HepG2 (cell line): ENCODE results near the gene MARCHF9. TPM values are rescaled to one million over a fixed set of nuclear protein-coding genes. Genes with fewer than 3 reads are reported as not detected.

Experiments used
- BRD4 ChIP-seq: sonication (generic); formaldehyde crosslinking; IDR thresholded peaks from 2 replicates; pipeline ENCODE4 v1.4.0; 2020; ENCODE audit warnings: missing genetic modification reagents
- EEA1 ChIP-seq: sonication (generic); formaldehyde crosslinking; IDR thresholded peaks from 2 replicates; pipeline ENCODE4 v1.5.1; 2020; ENCODE audit warnings: mild to moderate bottlenecking, missing genetic modification reagents, borderline replicate concordance
- EHMT2 ChIP-seq: fragments of 200-600 bp; sonication (generic); IDR thresholded peaks from 2 replicates; pipeline ENCODE4 v1.7.0; 2017; ENCODE audit warnings: antibody characterized with exemption, low read depth, low read length, borderline replicate concordance
- MATR3 ChIP-seq: sonication (generic); formaldehyde crosslinking; IDR thresholded peaks from 2 replicates; pipeline ENCODE4 v1.4.0; 2020; ENCODE audit warnings: missing genetic modification reagents
- SRSF4 ChIP-seq: fragments of 200-400 bp; formaldehyde crosslinking; IDR thresholded peaks from one replicate; pipeline ENCODE4 v1.6.1; 2018; ENCODE audit warnings: mild to moderate bottlenecking, low read depth, low read length, moderate library complexity; ENCODE audit not compliant: poor library complexity, severe bottlenecking
- SSRP1 ChIP-seq: IDR thresholded peaks from 2 replicates; pipeline ENCODE4 v1.6.1; 2016; ENCODE audit warnings: control low read depth
- STAG1 ChIP-seq: sonication (generic); formaldehyde crosslinking; IDR thresholded peaks from 2 replicates; pipeline ENCODE4 v1.4.0; 2020; ENCODE audit warnings: missing genetic modification reagents
- TBP ChIP-seq: sonication (generic); formaldehyde crosslinking; IDR thresholded peaks from 2 replicates; pipeline ENCODE4 v1.5.0; 2020; ENCODE audit warnings: missing genetic modification reagents
- polyA plus RNA-seq, 8 experiments: library from polyadenylated mRNA; depleted of rRNA in 3 of 8; stranded (reverse) in 7 of 8; unstranded in 1 of 8; fragments of >200 nt; fragmentation: Illumina TruSeq in 4 of 8; extraction: Trizol in 4 of 8; gene quantifications; 2 replicates each; pipeline versions ENCODE4 v1.2.1 to v1.2.3, GENCODE V29; 2011 to 2016; ENCODE audit warnings: low read depth in 4 of 8, missing spikeins in 1 of 8, mixed read lengths in 1 of 8; ENCODE audit not compliant: insufficient read depth in 1 of 8
- total RNA-seq, 5 experiments: library from RNA; depleted of rRNA; stranded (reverse); fragments of >200 nt; fragmentation: Illumina TruSeq; extraction: Trizol; gene quantifications; 2 replicates each; pipeline ENCODE4 v1.2.3, GENCODE V29; 2016; ENCODE audit warnings: low read depth in 1 of 5
- TF ChIP-seq, protein P1 (sequence below): sonication (generic); formaldehyde crosslinking; IDR thresholded peaks from 2 replicates; pipeline ENCODE4 v1.5.0; 2020; ENCODE audit warnings: mild to moderate bottlenecking, missing genetic modification reagents, borderline replicate concordance
- TF ChIP-seq, protein P2 (sequence below): sonication (generic); formaldehyde crosslinking; IDR thresholded peaks from 2 replicates; pipeline ENCODE4 v1.5.1; 2020; ENCODE audit warnings: missing genetic modification reagents, mild to moderate bottlenecking, borderline replicate concordance

The MARCHF9 gene
- total and polyA plus RNA-seq, 2 of the 13 experiments (the other 11 are each of a cell fraction or from before 2014, with no cell fraction given) = 5.7 to 9.6 TPM

DNA sequence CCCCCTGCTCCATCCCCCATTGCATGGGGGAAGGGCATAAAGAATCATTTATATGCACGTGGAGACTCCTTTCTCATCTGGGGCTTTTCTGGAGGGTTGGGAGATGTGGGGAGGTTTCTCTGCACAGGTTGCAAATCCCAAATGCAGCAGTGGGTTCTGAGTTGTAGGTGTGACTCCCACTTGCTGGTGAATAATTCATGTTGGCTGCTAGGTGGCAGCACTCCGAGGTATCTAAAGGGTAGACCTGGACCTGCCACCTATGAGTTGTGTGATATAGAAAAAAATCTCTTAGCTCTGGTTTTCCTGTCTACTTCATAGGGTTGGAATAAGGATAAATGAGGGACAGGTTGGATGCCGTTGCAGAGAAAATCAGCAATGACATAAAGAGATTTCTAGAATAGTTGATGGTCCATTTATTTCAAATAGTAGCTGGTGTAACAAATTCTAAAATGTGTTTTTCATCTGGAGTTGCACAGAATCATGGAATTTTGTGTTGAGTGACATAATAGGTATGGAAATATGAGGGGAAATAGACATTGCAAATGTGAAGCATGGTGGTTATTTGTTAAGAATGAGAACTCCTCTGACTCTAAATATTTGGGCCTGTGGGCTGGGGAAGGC is 4.6 kb downstream of the MARCHF9 start (continued):
- TF ChIP-seq, protein P1, sequence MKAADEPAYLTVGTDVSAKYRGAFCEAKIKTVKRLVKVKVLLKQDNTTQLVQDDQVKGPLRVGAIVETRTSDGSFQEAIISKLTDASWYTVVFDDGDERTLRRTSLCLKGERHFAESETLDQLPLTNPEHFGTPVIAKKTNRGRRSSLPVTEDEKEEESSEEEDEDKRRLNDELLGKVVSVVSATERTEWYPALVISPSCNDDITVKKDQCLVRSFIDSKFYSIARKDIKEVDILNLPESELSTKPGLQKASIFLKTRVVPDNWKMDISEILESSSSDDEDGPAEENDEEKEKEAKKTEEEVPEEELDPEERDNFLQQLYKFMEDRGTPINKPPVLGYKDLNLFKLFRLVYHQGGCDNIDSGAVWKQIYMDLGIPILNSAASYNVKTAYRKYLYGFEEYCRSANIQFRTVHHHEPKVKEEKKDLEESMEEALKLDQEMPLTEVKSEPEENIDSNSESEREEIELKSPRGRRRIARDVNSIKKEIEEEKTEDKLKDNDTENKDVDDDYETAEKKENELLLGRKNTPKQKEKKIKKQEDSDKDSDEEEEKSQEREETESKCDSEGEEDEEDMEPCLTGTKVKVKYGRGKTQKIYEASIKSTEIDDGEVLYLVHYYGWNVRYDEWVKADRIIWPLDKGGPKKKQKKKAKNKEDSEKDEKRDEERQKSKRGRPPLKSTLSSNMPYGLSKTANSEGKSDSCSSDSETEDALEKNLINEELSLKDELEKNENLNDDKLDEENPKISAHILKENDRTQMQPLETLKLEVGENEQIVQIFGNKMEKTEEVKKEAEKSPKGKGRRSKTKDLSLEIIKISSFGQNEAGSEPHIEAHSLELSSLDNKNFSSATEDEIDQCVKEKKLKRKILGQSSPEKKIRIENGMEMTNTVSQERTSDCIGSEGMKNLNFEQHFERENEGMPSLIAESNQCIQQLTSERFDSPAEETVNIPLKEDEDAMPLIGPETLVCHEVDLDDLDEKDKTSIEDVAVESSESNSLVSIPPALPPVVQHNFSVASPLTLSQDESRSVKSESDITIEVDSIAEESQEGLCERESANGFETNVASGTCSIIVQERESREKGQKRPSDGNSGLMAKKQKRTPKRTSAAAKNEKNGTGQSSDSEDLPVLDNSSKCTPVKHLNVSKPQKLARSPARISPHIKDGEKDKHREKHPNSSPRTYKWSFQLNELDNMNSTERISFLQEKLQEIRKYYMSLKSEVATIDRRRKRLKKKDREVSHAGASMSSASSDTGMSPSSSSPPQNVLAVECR (CRISPR knock-in tag) = no peak
- TF ChIP-seq BRD4 (CRISPR knock-in tag) = no peak
- no peak for TF ChIP-seq SSRP1
- TF ChIP-seq TBP (CRISPR knock-in tag) = no peak
- no peak for TF ChIP-seq SRSF4
- no peak for TF ChIP-seq EHMT2
- TF ChIP-seq, protein P2, sequence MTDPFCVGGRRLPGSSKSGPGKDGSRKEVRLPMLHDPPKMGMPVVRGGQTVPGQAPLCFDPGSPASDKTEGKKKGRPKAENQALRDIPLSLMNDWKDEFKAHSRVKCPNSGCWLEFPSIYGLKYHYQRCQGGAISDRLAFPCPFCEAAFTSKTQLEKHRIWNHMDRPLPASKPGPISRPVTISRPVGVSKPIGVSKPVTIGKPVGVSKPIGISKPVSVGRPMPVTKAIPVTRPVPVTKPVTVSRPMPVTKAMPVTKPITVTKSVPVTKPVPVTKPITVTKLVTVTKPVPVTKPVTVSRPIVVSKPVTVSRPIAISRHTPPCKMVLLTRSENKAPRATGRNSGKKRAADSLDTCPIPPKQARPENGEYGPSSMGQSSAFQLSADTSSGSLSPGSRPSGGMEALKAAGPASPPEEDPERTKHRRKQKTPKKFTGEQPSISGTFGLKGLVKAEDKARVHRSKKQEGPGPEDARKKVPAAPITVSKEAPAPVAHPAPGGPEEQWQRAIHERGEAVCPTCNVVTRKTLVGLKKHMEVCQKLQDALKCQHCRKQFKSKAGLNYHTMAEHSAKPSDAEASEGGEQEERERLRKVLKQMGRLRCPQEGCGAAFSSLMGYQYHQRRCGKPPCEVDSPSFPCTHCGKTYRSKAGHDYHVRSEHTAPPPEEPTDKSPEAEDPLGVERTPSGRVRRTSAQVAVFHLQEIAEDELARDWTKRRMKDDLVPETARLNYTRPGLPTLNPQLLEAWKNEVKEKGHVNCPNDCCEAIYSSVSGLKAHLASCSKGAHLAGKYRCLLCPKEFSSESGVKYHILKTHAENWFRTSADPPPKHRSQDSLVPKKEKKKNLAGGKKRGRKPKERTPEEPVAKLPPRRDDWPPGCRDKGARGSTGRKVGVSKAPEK (CRISPR knock-in tag) = no peak
- no peak for TF ChIP-seq MATR3 (CRISPR knock-in tag)
- no peak for TF ChIP-seq EEA1 (CRISPR knock-in tag)
- TF ChIP-seq STAG1 (CRISPR knock-in tag) = peak; percentile 32
